NCI-H1930 (cell line): ENCODE measurements around the gene UBXN11.
"Not testable (repeated sequence)": the region's sequence is repeated elsewhere in the genome, so short reads cannot be mapped to it uniquely, and the experiment has no call there.

ENCODE experiments used
- DNase-seq, 2 experiments: peaks; one replicate each; lab custom pipeline; 2025; lab: John Stamatoyannopoulos, UW

Gene UBXN11

DNA sequence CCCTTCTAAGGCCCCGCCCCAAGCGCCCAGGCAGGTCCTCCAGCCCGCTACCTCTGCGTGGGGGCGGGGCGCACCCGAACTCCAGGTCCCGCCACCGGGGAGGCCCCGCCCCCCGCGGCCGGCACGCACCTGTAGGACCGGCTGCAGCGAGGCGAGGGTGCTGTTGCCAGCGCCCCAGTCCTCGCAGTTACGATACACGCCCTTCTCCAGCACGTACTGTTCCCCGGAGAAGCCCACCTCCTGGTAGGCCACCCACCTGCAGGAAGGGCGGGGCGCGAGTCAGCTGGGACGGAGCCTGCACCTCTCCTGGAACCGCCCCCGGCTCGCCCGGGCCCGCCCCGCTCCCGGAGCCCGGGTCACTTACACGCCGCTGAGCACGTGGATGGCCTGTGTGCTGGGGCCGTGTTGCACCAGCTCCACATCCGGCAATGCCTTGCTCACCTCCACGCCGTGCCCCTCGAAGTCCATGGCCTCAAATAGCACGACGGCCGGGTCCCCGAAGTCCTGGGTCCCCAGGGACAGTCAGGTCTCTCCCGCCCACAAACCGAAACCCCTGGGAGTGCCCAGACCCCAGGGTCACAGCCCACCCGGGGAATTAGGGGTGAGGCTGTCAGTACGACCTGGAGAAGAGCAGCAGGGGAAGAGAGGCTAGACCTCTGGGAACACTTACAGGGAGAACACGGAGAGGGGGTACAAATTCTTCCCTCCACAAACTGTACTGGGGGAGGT, 30.2 kb upstream of the UBXN11 start:
- DNase-seq, result peak; percentile 60 to 81

GRCh38 chr1:26335774-26336476, 29.5 kb upstream of the UBXN11 start:
- DNase-seq, result no peak

- DNase-seq, result not testable (repeated sequence)
Observed at GRCh38 chr1:26333312-26333711, 26.9 kb upstream of the UBXN11 start.

GRCh38 chr1:26330276-26330675, 23.8 kb upstream of the UBXN11 start:
- DNase-seq, result no peak

DNA sequence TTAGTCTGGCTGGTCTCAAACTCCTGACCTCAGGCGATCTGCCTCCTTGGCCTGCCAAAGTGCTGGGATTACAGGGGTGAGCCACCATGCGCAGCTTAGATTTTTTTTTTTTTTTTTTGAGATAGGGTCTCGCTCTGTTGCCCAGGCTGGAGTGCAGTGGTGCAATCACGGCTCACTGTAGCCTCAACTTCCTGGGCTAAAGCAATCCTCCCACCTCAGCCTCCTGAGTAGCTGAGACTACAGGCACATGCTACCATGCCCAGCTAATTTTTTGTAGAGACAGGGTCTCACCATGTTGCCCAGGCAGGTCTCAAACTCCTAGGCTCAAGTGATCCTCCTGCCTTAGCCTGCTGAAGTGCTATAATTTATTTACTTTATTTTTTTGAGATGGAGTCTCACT, 22.9 kb upstream of the UBXN11 start:
- not testable (repeated sequence) for DNase-seq

GRCh38 chr1:26328597-26328996, 22.2 kb upstream of the UBXN11 start:
- no peak for DNase-seq

DNA sequence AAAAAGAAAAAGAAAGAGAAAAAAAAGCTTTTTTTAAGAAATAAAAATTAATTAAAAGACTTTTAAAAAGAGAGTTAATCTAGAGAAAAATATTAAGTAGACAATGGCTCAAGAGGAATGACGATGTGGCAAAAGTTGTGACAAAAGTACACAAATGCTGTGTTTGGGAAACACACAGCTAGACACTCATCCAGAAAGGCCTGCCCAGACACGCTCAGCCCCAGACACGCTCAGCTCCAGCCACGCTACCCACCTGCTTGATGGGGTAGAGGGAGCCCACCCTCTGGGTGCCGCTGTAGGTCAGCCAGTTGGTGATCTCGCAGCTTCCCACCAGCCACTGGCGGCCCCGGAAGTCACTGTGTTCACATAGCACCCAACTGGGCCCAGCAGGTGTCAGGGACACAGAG, 21.5 kb upstream of the UBXN11 start:
- no peak for DNase-seq

DNA sequence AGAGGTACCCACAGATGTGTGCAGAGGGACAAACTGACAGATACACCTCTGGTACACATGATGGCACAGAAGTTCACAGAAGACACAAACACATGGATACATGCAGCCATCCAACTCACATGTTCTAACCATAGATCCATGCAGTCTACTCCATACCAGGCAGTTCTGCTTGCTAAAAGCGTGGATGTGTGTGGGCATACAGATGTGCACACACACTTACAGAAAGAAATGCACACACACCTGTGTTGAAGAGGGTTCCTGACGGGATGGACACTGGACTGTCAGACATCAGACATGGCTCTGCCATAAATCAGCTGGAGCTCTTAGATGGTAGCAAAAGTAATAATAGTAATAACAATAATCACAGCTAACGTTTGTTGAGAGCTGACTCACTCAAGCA, 18.1 kb upstream of the UBXN11 start:
- DNase-seq, result no peak

GRCh38 chr1:26323382-26323781, 16.9 kb upstream of the UBXN11 start:
- no peak for DNase-seq

- no peak for DNase-seq
Observed at GRCh38 chr1:26322042-26322331, 15.6 kb upstream of the UBXN11 start.

- DNase-seq, result peak; percentile 7 to 62
Observed at GRCh38 chr1:26321315-26322041, 15.0 kb upstream of the UBXN11 start.

- no peak for DNase-seq
Observed at GRCh38 chr1:26320896-26321295, 14.5 kb upstream of the UBXN11 start.

DNA sequence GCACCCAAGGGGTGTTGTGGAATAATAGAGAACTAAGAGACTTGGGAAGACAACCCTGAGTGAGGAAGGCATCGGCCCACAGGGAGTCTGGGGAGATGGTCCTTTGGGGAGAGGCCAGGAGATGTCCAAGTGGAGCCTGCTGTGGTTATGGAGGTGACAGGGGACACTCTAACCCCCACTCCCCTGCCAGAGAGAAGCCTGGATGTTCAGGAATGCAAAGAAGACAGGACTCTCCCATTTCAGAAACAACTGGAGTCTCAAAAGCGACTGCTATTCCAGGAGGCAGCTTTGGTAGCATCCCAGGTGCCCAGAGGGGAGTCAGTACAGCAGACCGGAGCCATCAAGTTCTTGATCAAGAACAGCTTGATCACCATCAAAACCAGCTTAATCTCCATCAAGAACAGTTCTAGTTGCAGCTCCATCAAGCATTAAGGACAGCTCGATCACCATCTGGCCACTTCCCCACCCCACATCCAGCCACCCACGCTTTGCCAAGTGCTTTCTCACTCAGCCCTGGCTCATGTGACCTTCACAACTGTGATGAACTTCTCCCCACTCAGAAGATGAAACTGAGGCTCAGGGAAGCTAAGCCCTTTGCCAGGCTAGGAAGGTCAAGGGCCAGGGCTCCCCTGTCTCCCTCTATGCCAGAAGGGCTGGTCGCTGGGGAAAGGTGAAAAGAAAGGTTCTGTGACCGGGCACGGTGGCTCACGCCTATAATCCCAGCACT, 12.1 kb upstream of the UBXN11 start:
- no peak for DNase-seq

DNA sequence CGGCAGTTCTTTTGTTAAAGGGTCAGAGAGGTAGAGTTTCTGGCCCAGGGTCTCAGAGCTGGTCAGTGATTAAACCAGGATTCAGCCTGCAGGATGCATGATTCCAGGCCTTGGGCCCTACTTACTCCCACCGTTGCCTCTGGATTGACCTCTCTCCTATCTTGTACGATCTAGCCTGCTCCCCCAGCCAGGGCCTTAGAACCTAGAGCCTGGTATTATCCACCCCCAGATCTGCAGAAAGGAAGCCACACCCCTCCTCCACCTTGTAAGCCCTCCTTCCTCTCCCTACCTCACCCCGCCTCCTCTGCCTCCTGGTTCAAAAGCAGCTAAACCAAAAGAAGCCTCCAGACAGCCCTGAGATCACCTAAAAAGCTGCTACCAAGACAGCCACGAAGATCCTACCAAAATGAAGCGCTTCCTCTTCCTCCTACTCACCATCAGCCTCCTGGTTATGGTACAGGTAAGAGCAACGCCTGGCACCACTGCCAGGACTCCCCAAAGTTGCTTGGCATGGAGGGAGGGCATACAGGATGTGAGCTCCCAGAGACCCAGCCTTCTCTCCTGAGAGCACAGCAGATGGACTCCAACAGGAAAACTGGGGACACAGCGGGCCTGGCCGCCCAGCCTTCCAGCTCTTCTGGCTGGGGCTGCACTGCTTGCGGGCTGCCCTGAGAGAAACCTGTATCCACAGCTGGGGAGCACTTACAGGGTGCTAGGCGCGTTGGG, 11.3 kb upstream of the UBXN11 start, which contains the start of gene CD52:
CD52 (plus strand) TSS at position 347 of the 726 bp plus-strand sequence; CDS start at position 407, 60 bp downstream.
- DNase-seq, result no peak

DNA sequence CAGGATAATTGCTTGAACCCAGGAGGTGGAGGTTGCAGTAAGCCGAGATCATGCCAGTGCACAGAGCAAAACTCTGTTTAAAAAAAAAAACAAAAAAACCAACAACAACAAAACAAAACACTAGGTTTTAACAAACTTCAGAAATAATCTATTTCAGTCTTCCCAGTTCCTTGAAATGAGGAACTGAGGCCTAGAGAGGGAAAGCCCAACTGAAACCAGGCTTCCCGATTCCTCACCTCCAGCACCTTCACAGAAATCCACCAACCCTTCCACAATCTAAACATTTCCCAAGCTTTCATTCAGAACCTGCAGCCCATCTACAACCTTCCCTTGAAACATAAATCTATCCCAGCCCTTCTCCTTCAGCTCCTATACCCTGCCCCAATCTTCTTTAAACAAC, 10.7 kb upstream of the UBXN11 start:
- no peak for DNase-seq

DNA sequence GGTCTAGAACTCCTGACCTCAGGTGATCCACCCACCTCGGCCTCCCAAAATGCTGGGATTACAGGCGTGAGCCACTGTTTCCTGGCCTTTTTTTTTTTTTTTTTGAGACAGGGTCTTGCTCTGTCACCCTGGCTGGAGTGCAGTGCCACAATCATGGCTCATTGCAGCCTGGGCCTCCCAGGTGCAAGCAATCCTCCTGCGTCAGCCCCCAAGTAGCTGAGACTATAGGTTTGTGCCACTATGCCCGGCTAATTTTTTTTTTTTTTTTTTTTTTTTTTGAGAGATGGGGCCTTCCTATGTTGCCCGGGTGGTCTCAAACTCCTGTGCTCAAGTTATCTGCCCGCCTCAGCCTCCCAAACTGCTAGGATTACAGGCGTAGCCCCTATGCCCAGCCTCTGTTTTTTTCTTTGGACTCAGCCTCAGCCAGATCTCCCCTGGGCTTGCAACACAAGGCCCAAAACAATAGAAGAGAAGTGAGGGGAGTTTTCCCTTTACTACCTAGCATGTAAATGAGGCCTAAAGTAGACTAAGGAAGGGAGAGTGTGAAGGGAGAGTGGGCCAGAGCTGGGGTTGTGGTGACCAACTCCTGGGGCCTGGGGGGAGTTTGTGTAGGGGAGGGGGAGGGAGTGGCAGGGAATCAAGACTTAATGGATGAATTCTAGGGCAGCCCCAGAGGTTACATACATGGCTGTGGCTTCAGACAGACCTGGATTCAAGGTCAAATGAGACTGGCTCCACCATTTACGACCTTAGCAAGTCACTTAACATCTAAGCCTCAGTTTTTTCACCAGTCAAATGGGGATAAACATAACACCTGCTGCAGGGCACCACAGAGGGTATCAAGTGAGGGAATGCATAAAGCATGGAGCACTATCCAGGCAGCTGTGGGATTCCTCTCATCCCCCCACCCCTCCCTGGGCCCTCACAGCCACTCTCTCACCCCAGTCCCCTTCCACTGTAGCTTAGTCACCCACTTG, 9.7 kb upstream of the UBXN11 start:
- DNase-seq, result no peak

- no peak for DNase-seq
Observed at GRCh38 chr1:26314501-26314900, 8.1 kb upstream of the UBXN11 start.

GRCh38 chr1:26307966-26308899, 1.8 kb upstream of the UBXN11 start:
- not testable (repeated sequence) for DNase-seq

- no peak for DNase-seq
Observed at GRCh38 chr1:26307363-26307781, 936 bp upstream of the UBXN11 start.
